Naive thymus-derived CD8-positive, alpha-beta T cell (primary cell): ENCODE data around the gene MECP2. TPM values are rescaled to one million over a fixed set of nuclear protein-coding genes. Genes with fewer than 3 reads are reported as not detected.
A peak's percentile ranks its signal among the peaks of the same experiment; 100 is the strongest.

ENCODE experiments used
- ATAC-seq, 2 donors: fragments of 150-1000 bp; cut with Tn5 transposase in 1 of 2; sonication (Bioruptor Pico), chemical (Tn5 transposase) in 1 of 2; 1 replicate in 1 of 2; 2 replicates in 1 of 2; pipeline ENCODE4 v1.10.0; 2021; ENCODE audit warnings: mild to moderate bottlenecking in 2 of 2, moderate library complexity in 2 of 2
- POLR2A ChIA-PET: fragments of 350-600 bp; sonication (Branson Sonifier 250); formaldehyde crosslinking; loops from one replicate; lab custom pipeline; 2021; ENCODE audit warnings: antibody characterized with exemption; lab: Charles Lee
- DNase-seq, 10 donors: peaks; one replicate each; pipeline versions ENCODE4 v3.0.0 to v3.0.0-alpha.2; 2020 to 2022
- H3K27ac Mint-ChIP-seq, 10 donors: one replicate each; pipeline ENCODE4 v1.8.0; 2020 to 2022; ENCODE audit warnings: mild to moderate bottlenecking in 10 of 10, mixed read lengths in 10 of 10, moderate library complexity in 4 of 10, inconsistent platforms in 1 of 10
- H3K27me3 Mint-ChIP-seq, 5 donors: one replicate each; pipeline ENCODE4 v1.8.0; 2021 to 2022; ENCODE audit warnings: mixed read lengths in 5 of 5
- H3K36me3 Mint-ChIP-seq, 3 donors: one replicate each; pipeline ENCODE4 v1.8.0; 2020 to 2022; ENCODE audit warnings: mixed read lengths in 3 of 3, mild to moderate bottlenecking in 2 of 3, inconsistent platforms in 1 of 3
- H3K4me1 Mint-ChIP-seq, 4 donors: one replicate each; pipeline ENCODE4 v1.8.0; 2021 to 2022; ENCODE audit warnings: mixed read lengths in 4 of 4
- H3K4me3 Mint-ChIP-seq, 10 donors: one replicate each; pipeline ENCODE4 v1.8.0; 2020 to 2022; ENCODE audit warnings: mild to moderate bottlenecking in 10 of 10, mixed read lengths in 10 of 10, moderate library complexity in 6 of 10, inconsistent platforms in 1 of 10
- H3K9me3 Mint-ChIP-seq, 9 donors: one replicate each; pipeline ENCODE4 v1.8.0; 2020 to 2022; ENCODE audit warnings: mixed read lengths in 9 of 9, mild to moderate bottlenecking in 3 of 9, inconsistent platforms in 1 of 9, moderate library complexity in 1 of 9
- polyA plus RNA-seq, 3 donors: library from polyadenylated mRNA; unstranded; fragments of 300-500 nt; fragmentation: Illumina TruSeq; gene quantifications; one replicate each; pipeline ENCODE4 v1.2.3, GENCODE V29; 2021
- total RNA-seq, 8 experiments: library from RNA in 2 of 8; stranded (reverse) in 2 of 8; gene quantifications; one replicate each; pipeline ENCODE4 v1.2.3 and lab custom pipeline; 2021 to 2026

MECP2 gene
- total and polyA plus RNA-seq, 5 experiments from 2014 or later, result 12.0 to 88.3 (median 22.2) TPM

DNA sequence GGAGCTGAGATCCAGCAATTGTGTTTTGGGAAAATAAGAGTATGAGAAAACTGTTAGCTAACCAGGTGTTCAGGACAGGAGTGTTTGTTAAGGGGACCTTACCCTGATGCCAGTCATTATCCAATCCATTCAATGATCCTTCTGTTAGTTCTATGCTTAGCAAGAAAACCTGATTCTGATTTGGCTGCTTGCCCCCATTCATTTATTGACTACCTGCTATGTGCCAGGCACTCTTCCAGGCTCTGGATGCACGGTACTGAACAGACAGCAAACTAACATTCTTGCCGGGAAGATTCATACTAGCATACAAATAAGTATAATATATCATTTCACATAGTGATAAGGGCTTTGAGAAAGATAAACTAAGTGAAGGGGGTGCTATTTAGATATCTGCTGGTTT lies 1.0 kb upstream of the MECP2 start:
- H3K36me3 Mint-ChIP-seq, result no peaks in the 10 kb centered on the region
- ATAC-seq (no peak), DNase-seq (no peak)
- peak overlapping the region in 9 of 10 donors; percentile 78 to 95 (median 84) for H3K4me3 Mint-ChIP-seq
- peaks cover 0 to 2% (median 0%) of the 10 kb centered on the region in 5 donors for H3K27me3 Mint-ChIP-seq
- peaks cover 11 to 37% (median 28%) of the 10 kb centered on the region in 4 donors for H3K4me1 Mint-ChIP-seq
- peak overlapping the region in 9 of 10 donors; percentile 80 to 94 (median 92) for H3K27ac Mint-ChIP-seq
- H3K9me3 Mint-ChIP-seq, result no peaks in the 10 kb centered on the region
- POLR2A ChIA-PET, result interaction anchor here (0.6 to 1.6 kb wide), 2 partner anchors 25 to 82 kb away, joined by 3 to 5 read pairs; no protein-coding TSS in a partner anchor

- Mint-ChIP-seq H3K27me3 (peaks cover 0 to under 1% (median 0%) of the 10 kb centered on the region in 5 donors), H3K9me3 (no peaks in the 10 kb centered on the region), H3K27ac (peak overlapping the region; percentile 92 to 99 (median 96)), H3K36me3 (no peaks in the 10 kb centered on the region), H3K4me3 (peak overlapping the region; percentile 90 to 97 (median 94)), H3K4me1 (peaks cover 11 to 50% (median 39%) of the 10 kb centered on the region in 4 donors)
- DNase-seq (peak; percentile 55 to 87 (median 70)), ATAC-seq (peak; percentile 37 to 40)
- POLR2A ChIA-PET, result interaction anchor here (0.6 to 1.8 kb wide), 10 partner anchors 14 to 301 kb away, joined by 3 to 7 read pairs (median 4); partner anchors contain the start of genes HCFC1, IRAK1 and RPL10
Observed at GRCh38 chrX:154097003-154097588, 421 bp downstream of the MECP2 start.

- POLR2A ChIA-PET, result interaction anchor here (0.5 to 1.8 kb wide), 11 partner anchors 13 to 302 kb away, joined by 3 to 7 read pairs (median 4); partner anchors contain the start of genes HCFC1, IRAK1 and RPL10
Observed at GRCh38 chrX:154096140-154097002, 1.1 kb downstream of the MECP2 start.

DNA sequence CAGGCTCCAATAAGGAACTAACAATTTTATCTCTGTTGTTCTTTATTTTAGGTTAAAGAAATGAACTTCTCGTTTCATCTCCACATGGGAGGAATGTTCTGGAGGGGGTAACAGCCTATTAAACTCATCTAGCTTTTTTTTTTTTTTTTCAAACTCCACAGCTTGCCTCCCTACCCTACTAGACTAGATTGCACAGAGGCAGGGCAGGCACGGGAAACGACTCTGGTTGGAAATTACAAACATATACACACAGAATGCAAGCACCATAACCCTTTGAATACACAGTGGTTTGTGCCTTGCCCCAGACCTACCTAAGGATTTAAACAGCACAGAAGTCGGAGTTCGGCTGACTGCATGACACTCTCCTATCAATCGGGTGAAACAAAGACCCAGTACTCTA lies 2.7 kb downstream of the MECP2 start:
- Mint-ChIP-seq H3K4me1 (peaks cover 17 to 67% (median 51%) of the 10 kb centered on the region in 4 donors), H3K9me3 (no peaks in the 10 kb centered on the region), H3K36me3 (peaks cover 0 to 12% (median 0%) of the 10 kb centered on the region in 3 donors), H3K27me3 (no peaks in the 10 kb centered on the region), H3K4me3 (peak overlapping the region; percentile 90 to 97 (median 94)), H3K27ac (peak overlapping the region; percentile 38 to 98 (median 85))
- POLR2A ChIA-PET, result interaction anchor here (0.6 to 1.7 kb wide), 7 partner anchors 44 to 285 kb away, joined by 3 to 6 read pairs (median 4); partner anchors contain the start of genes EMD and HCFC1
- DNase-seq (no peak), ATAC-seq (no peak)

More at GRCh38 chrX:154096140-154097002, 1.1 kb downstream of the MECP2 start:
- peak overlapping the region; percentile 90 to 97 (median 94) for H3K4me3 Mint-ChIP-seq
- peaks cover 11 to 57% (median 43%) of the 10 kb centered on the region in 4 donors for H3K4me1 Mint-ChIP-seq
- H3K27ac Mint-ChIP-seq, result peak overlapping the region; percentile 92 to 99 (median 96)
- no peaks in the 10 kb centered on the region for H3K27me3 Mint-ChIP-seq
- ATAC-seq (no peak), DNase-seq (peak in 2 of 10 donors; percentile 13 to 19)
- no peaks in the 10 kb centered on the region for H3K36me3 Mint-ChIP-seq
- H3K9me3 Mint-ChIP-seq, result no peaks in the 10 kb centered on the region

DNA sequence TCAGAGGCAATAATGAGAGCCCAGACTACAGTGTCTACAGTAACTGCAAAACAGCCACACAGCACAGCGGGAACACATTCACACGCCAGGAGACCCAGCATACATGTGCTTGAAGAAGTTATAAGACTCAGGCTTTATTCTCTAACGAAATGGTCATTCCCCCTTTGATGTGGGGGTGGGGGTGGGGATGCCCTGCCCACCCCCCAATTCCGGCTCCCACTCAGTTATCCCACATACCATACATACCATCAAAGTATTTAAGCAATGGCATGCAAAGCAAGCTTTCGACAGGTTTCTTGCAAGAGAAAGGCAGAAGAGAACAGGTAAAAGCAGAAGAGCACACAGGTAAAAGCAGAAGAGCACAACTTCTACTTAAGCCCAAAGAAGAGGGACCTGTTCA lies 3.6 kb downstream of the MECP2 start:
- POLR2A ChIA-PET, result interaction anchor here (0.6 to 1.9 kb wide), 2 partner anchors 43 to 116 kb away, joined by 5 to 6 read pairs; no protein-coding TSS in a partner anchor
- no peak for ATAC-seq
- Mint-ChIP-seq H3K9me3 (no peaks in the 10 kb centered on the region), H3K36me3 (peaks cover 0 to 20% (median 0%) of the 10 kb centered on the region in 3 donors), H3K4me3 (peak overlapping the region; percentile 90 to 97 (median 94)), H3K27me3 (no peaks in the 10 kb centered on the region), H3K4me1 (peaks cover 17 to 72% (median 55%) of the 10 kb centered on the region in 4 donors), H3K27ac (peak overlapping the region in 5 of 10 donors; percentile 56 to 94 (median 58))
- no peak for DNase-seq

DNA sequence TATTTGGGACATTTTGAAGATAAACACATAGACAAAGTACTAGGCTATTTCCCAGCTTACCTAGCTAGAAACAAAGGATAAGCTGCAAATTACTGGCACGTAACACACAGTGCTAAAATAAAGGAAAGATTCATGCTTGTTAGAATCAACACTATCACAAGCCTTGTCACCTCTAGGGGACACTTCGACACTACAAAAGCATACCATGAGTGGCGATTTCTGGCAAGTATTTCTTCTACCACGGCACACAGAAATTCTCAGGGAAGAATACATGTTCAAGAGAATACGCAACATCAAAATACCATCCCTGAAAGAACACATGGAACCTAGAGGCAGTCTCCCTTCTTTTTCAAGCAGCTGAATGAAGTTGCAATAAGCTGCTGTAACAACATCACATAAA lies 5.1 kb downstream of the MECP2 start:
- ATAC-seq (no peak), DNase-seq (no peak)
- POLR2A ChIA-PET, result interaction anchor here (0.7 to 1.9 kb wide), 5 partner anchors 32 to 229 kb away, joined by 4 to 10 read pairs (median 7); no protein-coding TSS in a partner anchor
- peak overlapping the region in 7 of 10 donors; percentile 8 to 82 (median 57) for H3K27ac Mint-ChIP-seq
- peak overlapping the region in 9 of 10 donors; percentile 38 to 64 (median 57) for H3K4me3 Mint-ChIP-seq
- H3K36me3 Mint-ChIP-seq, result peaks cover 0 to 33% (median 0%) of the 10 kb centered on the region in 3 donors
- H3K4me1 Mint-ChIP-seq, result peaks cover 17 to 69% (median 54%) of the 10 kb centered on the region in 4 donors
- no peaks in the 10 kb centered on the region for H3K9me3 Mint-ChIP-seq
- no peaks in the 10 kb centered on the region for H3K27me3 Mint-ChIP-seq

DNA sequence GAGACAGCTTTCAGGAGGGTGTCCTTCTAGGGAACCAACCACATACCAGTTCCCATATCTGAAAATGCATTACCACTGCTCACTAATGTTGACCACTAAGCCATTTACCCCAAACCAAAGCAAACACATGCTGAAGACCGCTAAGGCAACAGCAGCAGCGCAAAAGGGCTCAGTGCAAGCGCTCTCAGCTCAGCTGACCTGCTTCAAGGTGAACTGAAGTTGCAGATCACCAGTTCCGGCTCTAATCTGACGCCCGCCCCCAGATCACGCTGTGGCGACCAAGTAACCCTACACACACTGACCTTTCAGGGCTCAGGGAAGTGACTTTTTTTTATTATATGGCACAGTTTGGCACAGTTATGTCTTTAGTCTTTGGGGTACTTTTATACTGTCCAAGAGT lies 5.8 kb downstream of the MECP2 start:
- peaks cover 17 to 69% (median 54%) of the 10 kb centered on the region in 4 donors for H3K4me1 Mint-ChIP-seq
- H3K27ac Mint-ChIP-seq, result peak overlapping the region in 6 of 10 donors; percentile 13 to 86 (median 56)
- DNase-seq (no peak), ATAC-seq (peak in 1 of 2 donors; percentile 38)
- H3K36me3 Mint-ChIP-seq, result peaks cover 0 to 38% (median 0%) of the 10 kb centered on the region in 3 donors
- peak overlapping the region in 8 of 10 donors; percentile 25 to 65 (median 47) for H3K4me3 Mint-ChIP-seq
- H3K27me3 Mint-ChIP-seq, result no peaks in the 10 kb centered on the region
- no peaks in the 10 kb centered on the region for H3K9me3 Mint-ChIP-seq
- POLR2A ChIA-PET, result interaction anchor here (0.7 to 1.0 kb wide), 3 partner anchors 32 to 229 kb away, joined by 4 to 10 read pairs (median 7); no protein-coding TSS in a partner anchor

- POLR2A ChIA-PET, result interaction anchor here (0.7 to 0.9 kb wide), 2 partner anchors 93 to 102 kb away, joined by 3 to 4 read pairs; no protein-coding TSS in a partner anchor
- Mint-ChIP-seq H3K9me3 (no peaks in the 10 kb centered on the region), H3K4me1 (peaks cover 13 to 61% (median 49%) of the 10 kb centered on the region in 4 donors), H3K27ac (peak overlapping the region in 7 of 10 donors; percentile 32 to 74 (median 53)), H3K4me3 (peak overlapping the region in 7 of 10 donors; percentile 9 to 45 (median 34)), H3K27me3 (no peaks in the 10 kb centered on the region), H3K36me3 (peaks cover 0 to 38% (median 0%) of the 10 kb centered on the region in 3 donors)
- DNase-seq (no peak), ATAC-seq (no peak)
Observed at GRCh38 chrX:154090731-154091130, 6.8 kb downstream of the MECP2 start.

GRCh38 chrX:154084449-154085300 lies 12.8 kb downstream of the MECP2 start:
- peak in 1 of 2 donors; percentile 41 for ATAC-seq
- Mint-ChIP-seq H3K9me3 (no peaks in the 10 kb centered on the region), H3K36me3 (peaks cover 0 to 52% (median 0%) of the 10 kb centered on the region in 3 donors), H3K4me1 (peaks cover 9 to 46% (median 33%) of the 10 kb centered on the region in 4 donors), H3K4me3 (peak overlapping the region in 7 of 10 donors; percentile 2 to 60 (median 24)), H3K27ac (peak overlapping the region in 8 of 10 donors; percentile 18 to 83 (median 61)), H3K27me3 (no peaks in the 10 kb centered on the region)
- DNase-seq, result no peak
- POLR2A ChIA-PET, result no interaction called here

DNA sequence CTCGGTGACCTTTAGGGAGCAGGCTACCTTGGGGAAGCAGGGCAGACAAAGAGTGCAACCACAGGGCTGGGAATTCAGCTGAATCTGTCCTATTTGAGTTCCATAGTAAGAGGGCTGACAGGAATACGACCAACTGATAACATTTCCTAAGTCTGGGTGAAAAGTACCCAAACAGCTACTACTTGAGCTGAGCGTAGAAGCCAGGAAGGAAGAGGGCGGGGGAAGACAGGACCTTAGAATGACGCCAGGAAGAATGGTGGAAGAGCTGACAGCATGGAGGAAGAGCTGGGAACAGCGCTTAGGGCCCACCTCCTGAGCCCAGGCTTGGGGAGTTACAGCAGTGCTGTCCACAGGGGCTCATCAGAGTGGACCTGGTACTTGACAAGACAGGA lies 14.4 kb downstream of the MECP2 start:
- Mint-ChIP-seq H3K27me3 (no peaks in the 10 kb centered on the region), H3K4me3 (peak overlapping the region in 9 of 10 donors; percentile 21 to 75 (median 48)), H3K27ac (peak overlapping the region in 9 of 10 donors; percentile 41 to 94 (median 64)), H3K4me1 (peaks cover 10 to 49% (median 38%) of the 10 kb centered on the region in 4 donors), H3K36me3 (peaks cover 0 to 52% (median 1%) of the 10 kb centered on the region in 3 donors), H3K9me3 (no peaks in the 10 kb centered on the region)
- ATAC-seq (peak; percentile 31 to 43), DNase-seq (no peak)
- POLR2A ChIA-PET, result interaction anchor here (1.0 kb wide), 1 partner anchor 14 kb away, joined by 3 read pairs; no protein-coding TSS in a partner anchor
